ENCODE results near the gene DEPDC5.

Gene DEPDC5

GRCh38 chr22:31915586-31915985 lies 161.8 kb downstream of the DEPDC5 start:
- H3K27me3 ChIP-seq (ENCODE audit: control insufficient read depth in 1 of 2, insufficient read depth in 2 of 2, low read length in 2 of 2) = no peaks in the 10 kb centered on the region
- peaks cover 21 to 24% of the 10 kb centered on the region in 2 donors for H3K4me1 ChIP-seq (ENCODE audit: control insufficient read depth in 1 of 2, insufficient read depth in 2 of 2, low read length in 2 of 2)
- H3K9me3 ChIP-seq (ENCODE audit: control insufficient read depth in 1 of 2, low read length in 2 of 2) = no peaks in the 10 kb centered on the region
- no peaks in the 10 kb centered on the region for H3K36me3 ChIP-seq (ENCODE audit: control insufficient read depth in 1 of 2, insufficient read depth in 2 of 2, low read length in 2 of 2)
- no peak overlapping the region for H3K4me3 ChIP-seq (ENCODE audit: low read depth in 1 of 2, low read length in 2 of 2)
- H3K9ac ChIP-seq (ENCODE audit: low read depth in 1 of 2, low read length in 2 of 2) = no peak overlapping the region
- no peak overlapping the region for H3K27ac ChIP-seq (ENCODE audit: low read depth, low read length)

- H3K9me3 ChIP-seq (ENCODE audit: control insufficient read depth in 1 of 2, low read length in 2 of 2) = no peaks in the 10 kb centered on the region
- no peak overlapping the region for H3K9ac ChIP-seq (ENCODE audit: low read depth in 1 of 2, low read length in 2 of 2)
- peaks cover 14 to 16% of the 10 kb centered on the region in 2 donors for H3K4me1 ChIP-seq (ENCODE audit: control insufficient read depth in 1 of 2, insufficient read depth in 2 of 2, low read length in 2 of 2)
- no peak overlapping the region for H3K27ac ChIP-seq (ENCODE audit: low read depth, low read length)
- H3K4me3 ChIP-seq (ENCODE audit: low read depth in 1 of 2, low read length in 2 of 2) = no peak overlapping the region
- H3K27me3 ChIP-seq (ENCODE audit: control insufficient read depth in 1 of 2, insufficient read depth in 2 of 2, low read length in 2 of 2) = no peaks in the 10 kb centered on the region
- H3K36me3 ChIP-seq (ENCODE audit: control insufficient read depth in 1 of 2, insufficient read depth in 2 of 2, low read length in 2 of 2) = no peaks in the 10 kb centered on the region
These were observed 163.6 kb downstream of the DEPDC5 start for GRCh38 chr22:31917227-31917921.

DNA sequence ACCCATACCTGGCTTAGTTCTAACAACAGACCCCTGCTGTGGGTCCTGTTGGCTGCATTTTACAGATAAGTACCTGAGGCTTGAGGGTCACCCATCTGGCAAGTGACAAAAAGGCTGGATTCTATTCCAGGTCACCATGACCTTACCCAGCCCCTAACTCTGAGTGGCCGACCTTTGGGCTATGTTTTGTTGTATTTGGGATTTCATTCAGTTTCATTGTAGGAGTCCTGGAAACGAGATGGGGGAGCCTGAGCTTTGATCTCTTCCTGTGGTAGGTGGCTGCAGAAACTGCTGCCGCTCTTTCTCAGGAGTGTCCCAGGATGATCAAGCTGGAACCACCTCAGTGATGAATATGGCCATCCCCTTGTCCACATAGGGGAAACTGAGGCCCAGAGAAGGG lies 165.9 kb downstream of the DEPDC5 start:
- peaks cover 11 to 13% of the 10 kb centered on the region in 2 donors for H3K4me1 ChIP-seq (ENCODE audit: control insufficient read depth in 1 of 2, insufficient read depth in 2 of 2, low read length in 2 of 2)
- no peak overlapping the region for H3K27ac ChIP-seq (ENCODE audit: low read depth, low read length)
- no peak overlapping the region for H3K4me3 ChIP-seq (ENCODE audit: low read depth in 1 of 2, low read length in 2 of 2)
- H3K27me3 ChIP-seq (ENCODE audit: control insufficient read depth in 1 of 2, insufficient read depth in 2 of 2, low read length in 2 of 2) = no peaks in the 10 kb centered on the region
- no peak overlapping the region for H3K9ac ChIP-seq (ENCODE audit: low read depth in 1 of 2, low read length in 2 of 2)
- no peaks in the 10 kb centered on the region for H3K9me3 ChIP-seq (ENCODE audit: control insufficient read depth in 1 of 2, low read length in 2 of 2)
- H3K36me3 ChIP-seq (ENCODE audit: control insufficient read depth in 1 of 2, insufficient read depth in 2 of 2, low read length in 2 of 2) = no peaks in the 10 kb centered on the region

- Histone ChIP-seq H3K27me3 (ENCODE audit: control insufficient read depth in 1 of 2, insufficient read depth in 2 of 2, low read length in 2 of 2) (no peaks in the 10 kb centered on the region), H3K36me3 (ENCODE audit: control insufficient read depth in 1 of 2, insufficient read depth in 2 of 2, low read length in 2 of 2) (no peaks in the 10 kb centered on the region), H3K9me3 (ENCODE audit: control insufficient read depth in 1 of 2, low read length in 2 of 2) (no peaks in the 10 kb centered on the region), H3K4me1 (ENCODE audit: control insufficient read depth in 1 of 2, insufficient read depth in 2 of 2, low read length in 2 of 2) (peaks cover 10% of the 10 kb centered on the region in 2 donors), H3K27ac (ENCODE audit: low read depth, low read length) (no peak overlapping the region), H3K9ac (ENCODE audit: low read depth in 1 of 2, low read length in 2 of 2) (no peak overlapping the region), H3K4me3 (ENCODE audit: low read depth in 1 of 2, low read length in 2 of 2) (no peak overlapping the region)
These were observed 166.5 kb downstream of the DEPDC5 start for GRCh38 chr22:31920306-31920705.

DNA sequence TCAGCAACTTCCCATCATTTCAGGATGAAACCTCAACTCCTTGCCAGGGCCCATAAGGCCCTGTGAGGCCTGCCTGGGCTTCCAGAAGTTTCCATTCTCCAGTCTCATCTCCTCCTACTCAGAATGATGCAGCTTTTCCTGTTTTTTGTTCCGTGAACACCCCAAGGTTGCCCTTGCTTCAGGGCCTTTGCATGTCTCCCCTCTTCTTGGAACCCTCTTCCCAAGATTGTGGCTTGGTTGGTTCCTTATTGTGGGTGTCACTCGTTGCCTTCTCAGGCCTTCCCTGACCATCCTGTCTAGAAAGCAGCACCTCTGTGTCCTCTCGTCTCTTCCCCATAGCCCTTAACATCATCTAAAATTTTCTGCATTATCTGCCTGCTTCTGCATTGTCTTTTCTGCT lies 167.3 kb downstream of the DEPDC5 start:
- Histone ChIP-seq H3K9me3 (ENCODE audit: control insufficient read depth in 1 of 2, low read length in 2 of 2) (no peaks in the 10 kb centered on the region), H3K4me1 (ENCODE audit: control insufficient read depth in 1 of 2, insufficient read depth in 2 of 2, low read length in 2 of 2) (peaks cover 4 to 5% of the 10 kb centered on the region in 2 donors), H3K27ac (ENCODE audit: low read depth, low read length) (no peak overlapping the region), H3K36me3 (ENCODE audit: control insufficient read depth in 1 of 2, insufficient read depth in 2 of 2, low read length in 2 of 2) (no peaks in the 10 kb centered on the region), H3K9ac (ENCODE audit: low read depth in 1 of 2, low read length in 2 of 2) (no peak overlapping the region), H3K4me3 (ENCODE audit: low read depth in 1 of 2, low read length in 2 of 2) (no peak overlapping the region), H3K27me3 (ENCODE audit: control insufficient read depth in 1 of 2, insufficient read depth in 2 of 2, low read length in 2 of 2) (no peaks in the 10 kb centered on the region)

DNA sequence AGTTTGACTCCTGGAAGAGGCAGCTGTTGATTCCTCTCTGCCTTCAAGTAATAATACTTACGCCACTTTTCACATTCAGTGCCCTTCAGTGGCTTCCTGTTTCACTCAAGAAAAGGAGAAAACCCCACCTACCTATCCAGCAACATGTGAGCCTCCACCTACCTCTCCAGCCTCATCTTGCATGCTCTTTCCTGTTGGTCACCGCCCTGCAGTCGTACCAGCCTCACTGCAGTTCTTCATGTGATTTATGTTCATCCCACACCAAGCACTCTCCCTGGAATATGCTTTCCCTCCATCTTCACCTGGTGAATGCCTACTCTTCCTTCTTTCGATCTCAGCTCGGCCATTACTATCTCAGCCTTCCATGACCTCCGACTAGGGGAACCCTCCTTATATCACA lies 168.7 kb downstream of the DEPDC5 start:
- H3K9ac ChIP-seq (ENCODE audit: low read depth in 1 of 2, low read length in 2 of 2) = no peak overlapping the region
- H3K9me3 ChIP-seq (ENCODE audit: control insufficient read depth in 1 of 2, low read length in 2 of 2) = no peaks in the 10 kb centered on the region
- H3K4me1 ChIP-seq (ENCODE audit: control insufficient read depth in 1 of 2, insufficient read depth in 2 of 2, low read length in 2 of 2) = peaks cover 2 to 4% of the 10 kb centered on the region in 2 donors
- no peaks in the 10 kb centered on the region for H3K36me3 ChIP-seq (ENCODE audit: control insufficient read depth in 1 of 2, insufficient read depth in 2 of 2, low read length in 2 of 2)
- peaks cover 0 to 3% of the 10 kb centered on the region in 2 donors for H3K27me3 ChIP-seq (ENCODE audit: control insufficient read depth in 1 of 2, insufficient read depth in 2 of 2, low read length in 2 of 2)
- no peak overlapping the region for H3K27ac ChIP-seq (ENCODE audit: low read depth, low read length)
- no peak overlapping the region for H3K4me3 ChIP-seq (ENCODE audit: low read depth in 1 of 2, low read length in 2 of 2)

GRCh38 chr22:31923136-31923535 lies 169.3 kb downstream of the DEPDC5 start:
- Histone ChIP-seq H3K9ac (ENCODE audit: low read depth in 1 of 2, low read length in 2 of 2) (no peak overlapping the region), H3K4me3 (ENCODE audit: low read depth in 1 of 2, low read length in 2 of 2) (no peak overlapping the region), H3K9me3 (ENCODE audit: control insufficient read depth in 1 of 2, low read length in 2 of 2) (no peaks in the 10 kb centered on the region), H3K27ac (ENCODE audit: low read depth, low read length) (no peak overlapping the region), H3K27me3 (ENCODE audit: control insufficient read depth in 1 of 2, insufficient read depth in 2 of 2, low read length in 2 of 2) (peaks cover 0 to 3% of the 10 kb centered on the region in 2 donors), H3K36me3 (ENCODE audit: control insufficient read depth in 1 of 2, insufficient read depth in 2 of 2, low read length in 2 of 2) (no peaks in the 10 kb centered on the region), H3K4me1 (ENCODE audit: control insufficient read depth in 1 of 2, insufficient read depth in 2 of 2, low read length in 2 of 2) (peaks cover 0 to 4% of the 10 kb centered on the region in 2 donors)

DNA sequence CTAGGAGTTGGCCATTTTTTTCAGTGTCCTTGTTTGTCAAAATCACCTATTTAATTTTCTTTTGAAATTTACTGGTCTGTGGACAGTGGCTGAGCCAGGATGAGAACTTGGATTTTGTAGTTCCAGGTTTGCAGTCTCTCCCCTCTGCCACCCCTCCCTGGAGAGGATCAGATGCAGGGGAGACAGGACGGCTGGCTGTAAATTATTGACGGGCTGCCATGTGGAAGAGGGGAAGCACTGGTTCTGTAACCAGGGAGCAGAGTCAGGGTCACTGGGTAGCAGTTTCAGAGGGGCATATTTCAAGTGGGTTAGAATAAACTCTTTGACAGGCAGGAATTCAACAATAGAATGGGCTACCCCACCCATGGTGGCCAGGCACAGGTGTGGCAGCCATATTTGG lies 169.9 kb downstream of the DEPDC5 start:
- no peak overlapping the region for H3K9ac ChIP-seq (ENCODE audit: low read depth in 1 of 2, low read length in 2 of 2)
- no peak overlapping the region for H3K4me3 ChIP-seq (ENCODE audit: low read depth in 1 of 2, low read length in 2 of 2)
- H3K27me3 ChIP-seq (ENCODE audit: control insufficient read depth in 1 of 2, insufficient read depth in 2 of 2, low read length in 2 of 2) = peaks cover 0 to 3% of the 10 kb centered on the region in 2 donors
- peaks cover 0 to 2% of the 10 kb centered on the region in 2 donors for H3K4me1 ChIP-seq (ENCODE audit: control insufficient read depth in 1 of 2, insufficient read depth in 2 of 2, low read length in 2 of 2)
- no peaks in the 10 kb centered on the region for H3K36me3 ChIP-seq (ENCODE audit: control insufficient read depth in 1 of 2, insufficient read depth in 2 of 2, low read length in 2 of 2)
- no peak overlapping the region for H3K27ac ChIP-seq (ENCODE audit: low read depth, low read length)
- no peaks in the 10 kb centered on the region for H3K9me3 ChIP-seq (ENCODE audit: control insufficient read depth in 1 of 2, low read length in 2 of 2)

- no peak overlapping the region for H3K9ac ChIP-seq (ENCODE audit: low read depth in 1 of 2, low read length in 2 of 2)
- peaks cover 0 to 3% of the 10 kb centered on the region in 2 donors for H3K27me3 ChIP-seq (ENCODE audit: control insufficient read depth in 1 of 2, insufficient read depth in 2 of 2, low read length in 2 of 2)
- peaks cover 0 to 3% of the 10 kb centered on the region in 2 donors for H3K4me1 ChIP-seq (ENCODE audit: control insufficient read depth in 1 of 2, insufficient read depth in 2 of 2, low read length in 2 of 2)
- no peak overlapping the region for H3K4me3 ChIP-seq (ENCODE audit: low read depth in 1 of 2, low read length in 2 of 2)
- no peak overlapping the region for H3K27ac ChIP-seq (ENCODE audit: low read depth, low read length)
- H3K9me3 ChIP-seq (ENCODE audit: control insufficient read depth in 1 of 2, low read length in 2 of 2) = no peaks in the 10 kb centered on the region
- H3K36me3 ChIP-seq (ENCODE audit: control insufficient read depth in 1 of 2, insufficient read depth in 2 of 2, low read length in 2 of 2) = no peaks in the 10 kb centered on the region
These were observed 171.2 kb downstream of the DEPDC5 start for GRCh38 chr22:31925056-31925455.

DNA sequence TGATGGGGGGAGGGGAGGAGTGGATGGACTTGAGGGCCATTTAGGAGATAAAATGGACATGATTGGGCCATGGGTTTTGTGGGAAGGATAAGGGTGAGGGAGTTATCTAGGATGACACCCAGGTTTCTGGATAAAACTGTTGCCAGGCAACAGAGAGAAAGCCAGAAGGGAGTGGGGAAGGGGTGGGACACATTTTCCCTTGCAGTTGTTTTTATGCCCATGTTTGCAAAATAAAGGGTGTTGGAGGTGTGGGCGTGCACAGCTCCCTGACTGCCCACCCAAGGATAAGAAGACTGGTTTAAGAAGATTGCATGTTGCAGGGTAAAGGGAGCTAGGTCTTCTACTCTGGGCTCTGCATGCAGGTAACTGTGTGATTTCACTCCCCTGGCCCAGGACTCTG lies 172.2 kb downstream of the DEPDC5 start:
- peaks cover 0 to 3% of the 10 kb centered on the region in 2 donors for H3K27me3 ChIP-seq (ENCODE audit: control insufficient read depth in 1 of 2, insufficient read depth in 2 of 2, low read length in 2 of 2)
- no peak overlapping the region for H3K9ac ChIP-seq (ENCODE audit: low read depth in 1 of 2, low read length in 2 of 2)
- H3K4me3 ChIP-seq (ENCODE audit: low read depth in 1 of 2, low read length in 2 of 2) = no peak overlapping the region
- H3K9me3 ChIP-seq (ENCODE audit: control insufficient read depth in 1 of 2, low read length in 2 of 2) = no peaks in the 10 kb centered on the region
- H3K36me3 ChIP-seq (ENCODE audit: control insufficient read depth in 1 of 2, insufficient read depth in 2 of 2, low read length in 2 of 2) = no peaks in the 10 kb centered on the region
- peaks cover 0 to 3% of the 10 kb centered on the region in 2 donors for H3K4me1 ChIP-seq (ENCODE audit: control insufficient read depth in 1 of 2, insufficient read depth in 2 of 2, low read length in 2 of 2)
- no peak overlapping the region for H3K27ac ChIP-seq (ENCODE audit: low read depth, low read length)
